ENCODE results near the gene IFIH1. TPM values are rescaled to one million over a fixed set of nuclear protein-coding genes. Genes with fewer than 3 reads are reported as not detected.

Gene IFIH1
- polyA plus RNA-seq, 1 of the 3 experiments (the other 2 are of a cell fraction): 1.0 TPM

GRCh38 chr2:162261032-162261945 lies 57.2 kb downstream of the IFIH1 start:
- no peaks in the 10 kb centered on the region for H3K9me3 ChIP-seq
- no peaks in the 10 kb centered on the region for H3K9me2 ChIP-seq
- no peak for DNase-seq
- H3K9ac ChIP-seq: no peak overlapping the region
- H2AFZ ChIP-seq (ENCODE audit: low read depth): peak overlapping the region; percentile 78; the same call in 1 of the 2 replicates
- TF ChIP-seq TCF12 (IDR thresholded peaks at IDR 0.05) (peak; percentile 61), GATA2 (CRISPR knock-in tag; IDR thresholded peaks at IDR 0.05) (no peak), PBX3 (IDR thresholded peaks at IDR 0.05) (peak; percentile 53; the same call in 1 of the 2 replicates), FOXM1 (IDR thresholded peaks at IDR 0.05; ENCODE audit: low read depth) (0 out of 2 replicates have a peak, but pooled peaks have one; percentile 19), JUND (IDR thresholded peaks at IDR 0.05) (peak; percentile 60; the same call in 1 of the 2 replicates), FOSL2 (IDR thresholded peaks at IDR 0.05; ENCODE audit: borderline replicate concordance, low read depth) (peak; percentile 55; the same call in 1 of the 2 replicates), MXI1 (IDR thresholded peaks at IDR 0.05; ENCODE audit: low read depth, low read length) (no peak), RXRA (IDR thresholded peaks at IDR 0.05; ENCODE audit: borderline replicate concordance, low read depth) (0 out of 2 replicates have a peak, but pooled peaks have one; percentile 9), USF2 (IDR thresholded peaks at IDR 0.05; ENCODE audit: borderline replicate concordance, low read depth, low read length) (no peak), EP300 (IDR thresholded peaks at IDR 0.05; ENCODE audit: borderline replicate concordance in 1 of 2, low read depth in 1 of 2, low read length in 1 of 2) (peak in 1 of 2 experiments; percentile 41; a peak in 1 of 4 replicates), ZBTB33 (IDR thresholded peaks at IDR 0.05; ENCODE audit: borderline replicate concordance, low read depth) (no peak), RAD21 (IDR thresholded peaks at IDR 0.05; ENCODE audit: low read length) (no peak)
- POLR2A ChIA-PET: no interaction called here
- H4K20me1 ChIP-seq (ENCODE audit: insufficient read depth): no peaks in the 10 kb centered on the region
- peaks cover 28% of the 10 kb centered on the region for H3F3A ChIP-seq (replicated peaks; ENCODE audit: insufficient read depth)
- peak overlapping the region; percentile 78 for H3K4me2 ChIP-seq
- peak overlapping the region in 1 of 2 experiments; percentile 79; a peak in 2 of 4 replicates for H3K27ac ChIP-seq (ENCODE audit: low read depth in 2 of 2, low read length in 1 of 2)
- H3K36me3 ChIP-seq (replicated peaks in 1 of 2; ENCODE audit: control insufficient read depth in 1 of 2, insufficient read depth in 2 of 2, low read length in 1 of 2): no peaks in the 10 kb centered on the region
- H3K4me1 ChIP-seq (ENCODE audit: control insufficient read depth in 1 of 2, insufficient read depth in 2 of 2, low read depth in 1 of 2, low read length in 1 of 2): peaks cover 0 to 19% of the 10 kb centered on the region in 2 experiments; a peak in 3 of 4 replicates
- WGBS (ENCODE audit: low lambda C conversion rate): 37% methylated on average over 4 of the region's 4 CpGs
- CTCF ChIA-PET: interaction anchor here (0.9 to 1.5 kb wide), 4 partner anchors 29 to 41 kb away, joined by 3 to 4 read pairs (median 3); no protein-coding TSS in a partner anchor
- H3K79me2 ChIP-seq (ENCODE audit: insufficient read depth): no peaks in the 10 kb centered on the region
- peak overlapping the region in 1 of 2 experiments; percentile 27; a peak in 1 of 4 replicates for H3K4me3 ChIP-seq (ENCODE audit: low read depth in 2 of 2, low read length in 1 of 2)
- H3K27me3 ChIP-seq (ENCODE audit: insufficient read depth): no peaks in the 10 kb centered on the region

Measured in SK-N-SH (cell line).